Transverse colon (tissue), 4 donors: ENCODE results near the gene FREY1. TPM values are rescaled to one million over a fixed set of nuclear protein-coding genes. Genes with fewer than 3 reads are reported as not detected.
"Not testable (repeated sequence)": the region's sequence is repeated elsewhere in the genome, so short reads cannot be mapped to it uniquely, and the experiment has no call there.

Source experiments
- DNase-seq: peaks from one replicate; pipeline ENCODE4 v3.0.0-alpha.2; 2019
- H3K27ac ChIP-seq, 4 donors: fragments of 200-600 bp; sonication (generic); 2 replicates each; pipeline ENCODE4 v1.5.1; 2016 to 2018; ENCODE audit warnings: inconsistent platforms in 4 of 4
- H3K27me3 ChIP-seq: fragments of 200-600 bp; sonication (generic); 2 replicates; pipeline ENCODE4 v1.5.1; 2017; ENCODE audit warnings: inconsistent platforms
- H3K36me3 ChIP-seq, 4 donors: fragments of 200-600 bp; sonication (generic); 2 replicates each; pipeline ENCODE4 v1.5.1; 2017 to 2019; ENCODE audit warnings: inconsistent platforms in 4 of 4
- H3K4me1 ChIP-seq, 4 donors: fragments of 200-600 bp; sonication (generic); 2 replicates each; pipeline ENCODE4 v1.5.1; 2017 to 2020; ENCODE audit warnings: inconsistent platforms in 4 of 4
- H3K4me3 ChIP-seq, 4 donors: fragments of 200-600 bp; sonication (generic); 1 replicate in 1 of 4; 2 replicates in 3 of 4; pipeline versions ENCODE4 v1.5.1 to v1.6.1; 2017 to 2019; ENCODE audit warnings: inconsistent platforms in 4 of 4
- H3K9me3 ChIP-seq, 2 donors: fragments of 200-600 bp; sonication (generic); 2 replicates each; pipeline ENCODE4 v1.5.1; 2017 to 2019; ENCODE audit warnings: inconsistent platforms in 2 of 2
- CTCF ChIP-seq, 5 experiments: fragments of 200-600 bp in 3 of 5; fragments of 450-650 bp in 2 of 5; sonication (generic) in 3 of 5; IDR thresholded peaks; 1 replicate in 2 of 5; 2 replicates in 3 of 5; pipeline ENCODE4 v1.5.1; 2016 to 2017; ENCODE audit warnings: antibody characterized with exemption in 5 of 5, inconsistent platforms in 3 of 5, mild to moderate bottlenecking in 2 of 5, moderate library complexity in 1 of 5
- EP300 ChIP-seq: sonication (generic); formaldehyde crosslinking; IDR thresholded peaks from one replicate; pipeline ENCODE4 v1.6.1; 2017; ENCODE audit warnings: antibody characterized with exemption, low read depth
- POLR2A ChIP-seq: fragments of 450-650 bp; IDR thresholded peaks from one replicate; pipeline ENCODE4 v1.6.1; 2016; ENCODE audit warnings: antibody characterized with exemption, mild to moderate bottlenecking, moderate library complexity
- POLR2AphosphoS5 ChIP-seq, 3 donors: sonication (generic); formaldehyde crosslinking; IDR thresholded peaks; one replicate each; pipeline ENCODE4 v1.6.1; 2016; ENCODE audit warnings: antibody characterized with exemption in 3 of 3
- WGBS, 2 donors: methylation state at CpG; one replicate each; pipeline ENCODE4 v1.1.5; 2018; ENCODE audit warnings: low coverage in 1 of 2; 5-methylcytosine and 5-hydroxymethylcytosine counted together
- in situ Hi-C, 4 donors: fragments of 200-750 bp; cut with MboI; loops; one replicate each; pipeline versions ENCODE4 v1.15.0 to v1.15.1; 2017; ENCODE audit warnings: low sequenced_read_pairs in 3 of 4, low pct_ligation_motif_present in 1 of 4, low pct_unique_long_range_greater_than_20kb in 1 of 4
- intact Hi-C: fragments of 100-400 bp; cut with DNase I; formaldehyde crosslinking; loops from one replicate; pipeline ENCODE4 v1.15.1; 2023; ENCODE audit warnings: low total_unique reads
- total RNA-seq, 4 donors: library from RNA; depleted of rRNA; stranded (reverse); fragments of >200 nt; gene quantifications; one replicate each; pipeline ENCODE4 v1.1.0, GENCODE V29; 2016

FREY1 gene
- total RNA-seq, 4 donors from 2014 or later, result 0.82 to 2.7 TPM; not detected in 2

- Histone ChIP-seq H3K4me1 (peaks cover 3 to 21% (median 16%) of the 10 kb centered on the region in 4 donors), H3K4me3 (peak overlapping the region in 2 of 4 donors; percentile 47 to 58), H3K36me3 (no peaks in the 10 kb centered on the region), H3K27ac (peak overlapping the region in 1 of 4 donors; percentile 53), H3K9me3 (no peaks in the 10 kb centered on the region), H3K27me3 (peaks cover 46% of the 10 kb centered on the region)
- TF ChIP-seq POLR2A (no peak), POLR2AphosphoS5 (IDR thresholded peaks at IDR 0.05) (no peak), EP300 (no peak), CTCF (IDR thresholded peaks at IDR 0.05) (no peak)
- WGBS, 2 donors, result 57% methylated on average over 8 of the region's 8 CpGs; no CpG with 5 or more reads in 1 of the 2 donors
- intact Hi-C loops (no loop called here), in situ Hi-C loops (no loop called here)
- no peak for DNase-seq
These were observed 6.0 kb downstream of the FREY1 start for GRCh38 chr11:45900916-45901617.

GRCh38 chr11:45900175-45900800 lies 6.8 kb downstream of the FREY1 start:
- in situ Hi-C loops, H3K36me3 ChIP-seq, DNase-seq, H3K9me3 ChIP-seq, intact Hi-C loops: not testable (repeated sequence)
- H3K27me3 ChIP-seq, result peaks cover 50% of the 10 kb centered on the region
- peaks cover 3 to 18% (median 15%) of the 10 kb centered on the region in 4 donors for H3K4me1 ChIP-seq
- WGBS, 2 donors, result 19% methylated on average over 16 of the region's 59 CpGs; no CpG with 5 or more reads in 1 of the 2 donors
- peak in 1 of 3 donors; percentile 33 for TF ChIP-seq POLR2AphosphoS5 (IDR thresholded peaks at IDR 0.05)
- peak overlapping the region in 3 of 4 donors; percentile 13 to 53 (median 52) for H3K27ac ChIP-seq
- peak overlapping the region; percentile 27 to 58 (median 46) for H3K4me3 ChIP-seq

- in situ Hi-C loops, result no loop called here
- TF ChIP-seq CTCF (IDR thresholded peaks at IDR 0.05) (no peak), EP300 (no peak), POLR2AphosphoS5 (IDR thresholded peaks at IDR 0.05) (no peak), POLR2A (no peak)
- intact Hi-C loops, result no loop called here
- peaks cover 50% of the 10 kb centered on the region for H3K27me3 ChIP-seq
- peak overlapping the region; percentile 38 to 58 (median 46) for H3K4me3 ChIP-seq
- peak; percentile 75 for DNase-seq
- H3K9me3 ChIP-seq, result no peaks in the 10 kb centered on the region
- WGBS, 2 donors, result 0 to 2% methylated on average over 4 to 18 of the region's 62 CpGs
- H3K4me1 ChIP-seq, result peaks cover 3 to 18% (median 15%) of the 10 kb centered on the region in 4 donors
- peak overlapping the region; percentile 8 to 54 (median 46) for H3K27ac ChIP-seq
- no peaks in the 10 kb centered on the region for H3K36me3 ChIP-seq
These were observed 7.5 kb downstream of the FREY1 start for GRCh38 chr11:45899448-45900174.

- Histone ChIP-seq H3K4me3 (peak overlapping the region in 2 of 4 donors; percentile 47 to 58), H3K4me1 (peaks cover 3 to 18% (median 15%) of the 10 kb centered on the region in 4 donors), H3K9me3 (no peaks in the 10 kb centered on the region), H3K36me3 (no peaks in the 10 kb centered on the region), H3K27ac (peak overlapping the region; percentile 8 to 54 (median 32)), H3K27me3 (peaks cover 50% of the 10 kb centered on the region)
- intact Hi-C loops (no loop called here), in situ Hi-C loops (no loop called here)
- TF ChIP-seq POLR2A (no peak), POLR2AphosphoS5 (IDR thresholded peaks at IDR 0.05) (no peak), CTCF (IDR thresholded peaks at IDR 0.05) (no peak), EP300 (no peak)
- DNase-seq, result no peak
- 16% methylated on average over 3 of the region's 3 CpGs; no CpG with 5 or more reads in 1 of the 2 donors for WGBS, 2 donors
These were observed 8.0 kb downstream of the FREY1 start for GRCh38 chr11:45899086-45899447.
